Measurements from ENCODE around the gene DOCK8.

Gene DOCK8

DNA sequence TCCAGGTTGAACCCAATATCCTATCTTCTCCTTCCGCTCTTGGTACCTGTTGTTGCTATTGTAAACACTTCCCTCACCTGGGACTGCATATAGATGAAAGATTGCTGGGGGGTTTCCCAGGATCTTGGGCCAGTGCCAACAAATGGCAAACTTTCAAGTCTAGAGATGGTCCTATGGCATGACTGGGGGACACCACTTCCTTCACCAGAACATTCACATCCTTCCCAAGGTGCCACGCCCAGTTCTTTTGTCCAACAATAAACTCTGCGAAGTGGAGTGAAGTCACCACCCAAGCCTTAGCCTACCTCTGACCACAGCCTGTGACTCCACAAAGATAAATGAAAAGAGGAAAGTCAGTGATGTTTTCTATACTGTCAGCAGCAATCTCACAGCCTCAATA, 34.4 kb downstream of the DOCK8 start:
- TF ChIP-seq, protein P1, sequence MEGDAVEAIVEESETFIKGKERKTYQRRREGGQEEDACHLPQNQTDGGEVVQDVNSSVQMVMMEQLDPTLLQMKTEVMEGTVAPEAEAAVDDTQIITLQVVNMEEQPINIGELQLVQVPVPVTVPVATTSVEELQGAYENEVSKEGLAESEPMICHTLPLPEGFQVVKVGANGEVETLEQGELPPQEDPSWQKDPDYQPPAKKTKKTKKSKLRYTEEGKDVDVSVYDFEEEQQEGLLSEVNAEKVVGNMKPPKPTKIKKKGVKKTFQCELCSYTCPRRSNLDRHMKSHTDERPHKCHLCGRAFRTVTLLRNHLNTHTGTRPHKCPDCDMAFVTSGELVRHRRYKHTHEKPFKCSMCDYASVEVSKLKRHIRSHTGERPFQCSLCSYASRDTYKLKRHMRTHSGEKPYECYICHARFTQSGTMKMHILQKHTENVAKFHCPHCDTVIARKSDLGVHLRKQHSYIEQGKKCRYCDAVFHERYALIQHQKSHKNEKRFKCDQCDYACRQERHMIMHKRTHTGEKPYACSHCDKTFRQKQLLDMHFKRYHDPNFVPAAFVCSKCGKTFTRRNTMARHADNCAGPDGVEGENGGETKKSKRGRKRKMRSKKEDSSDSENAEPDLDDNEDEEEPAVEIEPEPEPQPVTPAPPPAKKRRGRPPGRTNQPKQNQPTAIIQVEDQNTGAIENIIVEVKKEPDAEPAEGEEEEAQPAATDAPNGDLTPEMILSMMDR (IDR thresholded peaks at IDR 0.05; ENCODE audit: control insufficient read depth, insufficient read depth, low read depth, low read length, missing control alignments) = no peak
- no peak for DNase-seq (ENCODE audit: low read depth)
- no peak overlapping the region for H3K4me3 ChIP-seq (ENCODE audit: control insufficient read depth, low read depth, low read length)

DNA sequence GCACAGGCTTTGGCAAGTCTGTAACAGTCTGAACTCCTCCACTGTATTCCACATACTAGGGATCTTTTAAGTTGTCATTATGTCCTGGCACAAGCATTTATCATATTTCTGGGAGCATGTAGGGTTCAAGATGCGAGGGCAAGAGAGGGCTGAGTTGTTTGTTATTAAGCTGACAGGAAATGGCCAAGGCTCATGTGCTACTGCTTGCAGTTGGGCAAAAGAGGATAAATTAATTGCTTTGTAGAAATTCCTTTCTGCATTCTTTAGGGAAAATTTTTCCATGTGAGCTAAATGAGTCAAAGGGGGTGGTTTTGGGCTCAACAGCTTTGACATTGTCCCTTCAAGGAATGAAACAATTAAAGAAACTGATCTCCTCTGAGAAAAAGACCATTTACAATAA, 35.4 kb downstream of the DOCK8 start:
- no peak for DNase-seq (ENCODE audit: low read depth)
- TF ChIP-seq, protein P1 (IDR thresholded peaks at IDR 0.05; ENCODE audit: control insufficient read depth, insufficient read depth, low read depth, low read length, missing control alignments) = no peak
- no peak overlapping the region for H3K4me3 ChIP-seq (ENCODE audit: control insufficient read depth, low read depth, low read length)

DNA sequence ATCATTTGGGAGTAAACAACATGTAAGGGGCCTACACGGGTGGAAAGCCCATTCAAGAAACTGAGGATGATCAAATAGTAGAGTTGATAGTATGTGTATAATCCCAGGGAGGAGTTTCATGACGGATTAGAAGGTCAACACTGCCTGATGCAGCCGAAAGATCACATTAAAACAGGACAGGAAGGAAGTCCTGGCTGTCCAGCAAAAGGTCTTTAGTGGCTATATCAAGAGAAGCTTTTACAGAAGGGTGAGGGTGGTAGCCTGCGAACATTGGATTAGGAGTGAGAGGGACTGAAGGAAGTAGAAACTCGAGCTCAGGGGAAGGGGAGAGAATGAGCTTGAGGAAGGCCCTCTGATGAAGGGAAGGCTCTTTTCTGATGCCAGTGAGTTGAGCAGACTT, 36.0 kb downstream of the DOCK8 start:
- H3K4me3 ChIP-seq (ENCODE audit: control insufficient read depth, low read depth, low read length) = no peak overlapping the region
- TF ChIP-seq, protein P1 (IDR thresholded peaks at IDR 0.05; ENCODE audit: control insufficient read depth, insufficient read depth, low read depth, low read length, missing control alignments) = no peak
- DNase-seq (ENCODE audit: low read depth) = no peak

- H3K4me3 ChIP-seq (ENCODE audit: control insufficient read depth, low read depth, low read length) = no peak overlapping the region
- TF ChIP-seq, protein P1 (IDR thresholded peaks at IDR 0.05; ENCODE audit: control insufficient read depth, insufficient read depth, low read depth, low read length, missing control alignments) = no peak
- DNase-seq (ENCODE audit: low read depth) = no peak
These were observed 36.7 kb downstream of the DOCK8 start for GRCh38 chr9:251398-251797.

- no peak for DNase-seq (ENCODE audit: low read depth)
- no peak overlapping the region for H3K4me3 ChIP-seq (ENCODE audit: control insufficient read depth, low read depth, low read length)
- TF ChIP-seq, protein P1 (IDR thresholded peaks at IDR 0.05; ENCODE audit: control insufficient read depth, insufficient read depth, low read depth, low read length, missing control alignments) = no peak
These were observed 38.9 kb downstream of the DOCK8 start for GRCh38 chr9:253539-253938.

DNA sequence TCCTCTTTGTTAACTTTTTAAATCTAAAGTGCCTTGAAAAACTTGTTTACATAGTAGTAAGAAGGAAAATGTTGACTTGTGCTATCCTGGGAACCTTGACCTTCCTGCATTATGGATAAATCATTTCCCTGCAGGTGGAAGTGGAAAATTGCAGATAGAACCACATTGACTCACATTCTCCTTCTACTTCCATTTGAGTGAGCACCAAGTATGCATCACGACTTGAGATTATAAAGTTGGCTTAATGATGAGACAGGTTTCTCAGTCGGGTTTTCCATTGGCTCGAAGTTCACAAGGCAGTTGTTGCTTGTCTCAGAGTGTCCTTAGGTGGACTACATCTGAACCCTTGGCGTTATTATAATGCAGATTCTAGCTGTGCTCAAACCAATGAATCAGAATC, 39.9 kb downstream of the DOCK8 start:
- DNase-seq (ENCODE audit: low read depth) = no peak
- H3K4me3 ChIP-seq (ENCODE audit: control insufficient read depth, low read depth, low read length) = no peak overlapping the region
- TF ChIP-seq, protein P1 (IDR thresholded peaks at IDR 0.05; ENCODE audit: control insufficient read depth, insufficient read depth, low read depth, low read length, missing control alignments) = no peak

- DNase-seq (ENCODE audit: low read depth) = no peak
- no peak overlapping the region for H3K4me3 ChIP-seq (ENCODE audit: control insufficient read depth, low read depth, low read length)
- TF ChIP-seq, protein P1 (IDR thresholded peaks at IDR 0.05; ENCODE audit: control insufficient read depth, insufficient read depth, low read depth, low read length, missing control alignments) = no peak
These were observed 43.3 kb downstream of the DOCK8 start for GRCh38 chr9:257957-258356.
